Breast epithelium (tissue), 4 donors: ENCODE data around the gene HTR4. TPM values are rescaled to one million over a fixed set of nuclear protein-coding genes. Genes with fewer than 3 reads are reported as not detected.

Experiments
- DNase-seq, 2 donors: peaks; one replicate each; pipeline ENCODE4 v3.0.0-alpha.2; 2019; ENCODE audit warnings: low spot score in 2 of 2
- H3K27ac ChIP-seq, 2 donors: fragments of 200-600 bp; sonication (generic) in 1 of 2; one replicate each; pipeline ENCODE4 v1.5.1; 2016 to 2019; ENCODE audit warnings: mild to moderate bottlenecking in 1 of 2
- H3K27me3 ChIP-seq, 2 donors: fragments of 200-600 bp; sonication (generic) in 1 of 2; one replicate each; pipeline versions ENCODE4 v1.5.1 to v1.6.0; 2017 to 2019; ENCODE audit warnings: control low read depth in 1 of 2, mild to moderate bottlenecking in 1 of 2
- H3K36me3 ChIP-seq: fragments of 200-600 bp; one replicate; pipeline ENCODE4 v1.5.1; 2019
- H3K4me1 ChIP-seq, 2 donors: fragments of 200-600 bp; sonication (generic); one replicate each; pipeline ENCODE4 v1.5.1; 2016 to 2019; ENCODE audit warnings: control low read depth in 1 of 2
- H3K4me3 ChIP-seq, 3 donors: fragments of 200-600 bp; sonication (generic); 1 replicate in 2 of 3; 2 replicates in 1 of 3; pipeline ENCODE4 v1.5.1; 2016 to 2019; ENCODE audit warnings: mild to moderate bottlenecking in 3 of 3, moderate library complexity in 2 of 3
- H3K9me3 ChIP-seq, 2 donors: fragments of 200-600 bp; sonication (generic) in 1 of 2; one replicate each; pipeline ENCODE4 v1.5.1; 2016 to 2019; ENCODE audit warnings: control low read depth in 1 of 2
- POLR2A ChIP-seq: fragments of 450-650 bp; IDR thresholded peaks from one replicate; pipeline ENCODE4 v1.6.1; 2016; ENCODE audit warnings: antibody characterized with exemption, mild to moderate bottlenecking, moderate library complexity
- POLR2AphosphoS5 ChIP-seq, 3 donors: sonication (generic); formaldehyde crosslinking; IDR thresholded peaks; one replicate each; pipeline ENCODE4 v1.6.1; 2017; ENCODE audit warnings: antibody characterized with exemption in 3 of 3
- intact Hi-C: fragments of 100-400 bp; cut with DNase I; formaldehyde crosslinking; loops from one replicate; pipeline ENCODE4 v1.15.1; 2023; ENCODE audit warnings: low total_unique reads
- total RNA-seq, 3 donors: library from RNA; depleted of rRNA; stranded (reverse); fragments of >200 nt; gene quantifications; one replicate each; pipeline ENCODE4 v1.1.0, GENCODE V29; 2016
- TF ChIP-seq, protein P1 (sequence below), 3 donors: fragments of 450-650 bp; IDR thresholded peaks; one replicate each; pipeline ENCODE4 v1.5.1; 2016 to 2017; ENCODE audit warnings: antibody characterized with exemption in 3 of 3, mild to moderate bottlenecking in 3 of 3, moderate library complexity in 3 of 3

The HTR4 gene
- total RNA-seq, 3 donors from 2014 or later = 0.15 to 0.66 TPM; not detected in 1

DNA sequence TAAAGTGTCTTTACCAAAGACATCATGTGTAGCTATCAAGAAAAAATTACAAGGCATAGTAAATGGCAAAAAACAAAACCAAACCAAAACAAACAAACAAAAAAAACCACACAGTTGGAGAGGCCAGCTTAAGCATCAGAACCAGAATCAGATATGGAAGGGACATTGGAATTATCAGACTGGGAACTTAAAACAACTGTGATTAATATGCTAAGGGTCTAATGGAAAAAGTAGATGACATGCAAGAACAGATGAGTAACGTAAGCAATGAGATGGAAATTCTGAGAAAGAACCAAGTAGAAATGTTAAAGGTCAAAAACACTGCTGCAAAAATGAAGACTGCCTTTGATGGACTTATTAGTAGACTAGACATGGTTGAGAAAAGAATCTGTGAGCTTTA, 194.7 kb downstream of the HTR4 start:
- Histone ChIP-seq H3K4me1 (no peaks in the 10 kb centered on the region), H3K27me3 (no peaks in the 10 kb centered on the region), H3K27ac (no peak overlapping the region), H3K4me3 (no peak overlapping the region), H3K9me3 (no peaks in the 10 kb centered on the region), H3K36me3 (no peaks in the 10 kb centered on the region)
- intact Hi-C loops = no loop called here
- TF ChIP-seq, protein P1, sequence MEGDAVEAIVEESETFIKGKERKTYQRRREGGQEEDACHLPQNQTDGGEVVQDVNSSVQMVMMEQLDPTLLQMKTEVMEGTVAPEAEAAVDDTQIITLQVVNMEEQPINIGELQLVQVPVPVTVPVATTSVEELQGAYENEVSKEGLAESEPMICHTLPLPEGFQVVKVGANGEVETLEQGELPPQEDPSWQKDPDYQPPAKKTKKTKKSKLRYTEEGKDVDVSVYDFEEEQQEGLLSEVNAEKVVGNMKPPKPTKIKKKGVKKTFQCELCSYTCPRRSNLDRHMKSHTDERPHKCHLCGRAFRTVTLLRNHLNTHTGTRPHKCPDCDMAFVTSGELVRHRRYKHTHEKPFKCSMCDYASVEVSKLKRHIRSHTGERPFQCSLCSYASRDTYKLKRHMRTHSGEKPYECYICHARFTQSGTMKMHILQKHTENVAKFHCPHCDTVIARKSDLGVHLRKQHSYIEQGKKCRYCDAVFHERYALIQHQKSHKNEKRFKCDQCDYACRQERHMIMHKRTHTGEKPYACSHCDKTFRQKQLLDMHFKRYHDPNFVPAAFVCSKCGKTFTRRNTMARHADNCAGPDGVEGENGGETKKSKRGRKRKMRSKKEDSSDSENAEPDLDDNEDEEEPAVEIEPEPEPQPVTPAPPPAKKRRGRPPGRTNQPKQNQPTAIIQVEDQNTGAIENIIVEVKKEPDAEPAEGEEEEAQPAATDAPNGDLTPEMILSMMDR (IDR thresholded peaks at IDR 0.05) = no peak
- no peak for TF ChIP-seq POLR2A
- TF ChIP-seq POLR2AphosphoS5 (IDR thresholded peaks at IDR 0.05) = no peak
- DNase-seq = no peak

DNA sequence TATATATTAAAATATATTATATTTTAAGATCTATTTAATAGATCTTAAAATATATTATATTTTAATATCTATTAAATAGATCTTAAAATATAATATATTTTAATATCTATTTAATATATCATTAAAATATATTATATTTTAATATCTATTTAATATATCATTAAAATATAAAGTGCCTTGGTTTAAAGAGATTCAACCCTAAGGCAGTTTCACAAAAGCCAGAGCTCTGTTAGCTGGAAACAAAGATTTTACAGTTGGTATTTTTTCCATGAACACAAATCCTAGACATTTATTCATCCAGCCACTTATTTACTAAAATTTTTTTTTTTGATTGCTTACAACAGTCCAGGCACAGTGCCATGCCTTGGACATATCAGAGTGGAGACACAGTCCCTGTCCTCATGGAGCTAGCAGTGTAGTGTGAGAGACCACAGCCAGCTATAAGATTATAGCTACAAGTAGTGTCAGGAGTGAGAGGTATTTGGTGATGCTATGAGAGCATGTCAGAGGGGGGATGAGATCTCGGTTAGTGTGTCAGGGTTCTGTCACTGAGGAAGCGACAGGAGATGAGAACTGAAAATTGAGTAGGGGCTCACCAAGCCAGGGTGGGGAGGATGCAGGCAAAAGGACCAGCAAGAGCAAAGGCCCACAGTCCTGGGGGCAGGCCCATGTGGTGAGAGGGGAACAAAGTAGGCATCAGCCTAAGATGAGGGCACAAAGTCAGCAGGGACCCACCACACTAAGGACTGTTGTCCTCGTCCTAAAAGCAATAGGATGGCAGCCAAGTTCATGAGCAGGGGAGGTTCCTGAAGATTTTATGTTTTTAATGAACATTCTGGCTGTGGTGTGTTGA, 196.1 kb downstream of the HTR4 start:
- intact Hi-C loops = no loop called here
- TF ChIP-seq, protein P1 (IDR thresholded peaks at IDR 0.05) = no peak
- TF ChIP-seq POLR2A (no peak), POLR2AphosphoS5 (IDR thresholded peaks at IDR 0.05) (no peak)

DNA sequence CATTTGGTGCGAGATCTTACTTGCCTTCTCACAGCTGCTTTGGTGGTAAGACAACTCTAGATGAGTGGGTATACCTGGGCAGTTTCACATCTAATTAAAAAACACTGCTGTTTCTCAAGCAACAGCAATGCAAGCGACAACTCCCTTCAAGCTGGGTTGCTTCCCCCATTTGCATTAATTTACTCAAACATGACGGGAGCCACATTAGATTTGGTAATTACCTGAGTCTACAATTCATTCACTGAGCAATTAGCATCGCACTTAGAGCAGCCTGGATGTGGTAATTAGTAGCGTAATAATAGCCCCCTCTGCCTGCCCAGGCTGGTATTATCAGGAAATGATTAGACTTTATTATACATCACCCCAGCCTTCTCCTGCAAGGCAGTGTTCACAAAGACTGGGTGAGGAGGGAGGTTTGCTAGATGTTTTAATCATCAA, 197.1 kb downstream of the HTR4 start:
- intact Hi-C loops = no loop called here
- DNase-seq = no peak
- H3K4me3 ChIP-seq = no peak overlapping the region
- no peaks in the 10 kb centered on the region for H3K36me3 ChIP-seq
- H3K27ac ChIP-seq = no peak overlapping the region
- H3K27me3 ChIP-seq = no peaks in the 10 kb centered on the region
- no peaks in the 10 kb centered on the region for H3K4me1 ChIP-seq
- TF ChIP-seq POLR2AphosphoS5 (IDR thresholded peaks at IDR 0.05) = no peak
- TF ChIP-seq, protein P1 (IDR thresholded peaks at IDR 0.05) = no peak
- no peak for TF ChIP-seq POLR2A
- no peaks in the 10 kb centered on the region for H3K9me3 ChIP-seq

More for the DNA sequence above, 196.1 kb downstream of the HTR4 start:
- H3K27me3 ChIP-seq = no peaks in the 10 kb centered on the region
- no peak overlapping the region for H3K4me3 ChIP-seq
- no peak overlapping the region for H3K27ac ChIP-seq
- no peaks in the 10 kb centered on the region for H3K4me1 ChIP-seq
- H3K9me3 ChIP-seq = no peaks in the 10 kb centered on the region
- DNase-seq = no peak
- H3K36me3 ChIP-seq = no peaks in the 10 kb centered on the region

DNA sequence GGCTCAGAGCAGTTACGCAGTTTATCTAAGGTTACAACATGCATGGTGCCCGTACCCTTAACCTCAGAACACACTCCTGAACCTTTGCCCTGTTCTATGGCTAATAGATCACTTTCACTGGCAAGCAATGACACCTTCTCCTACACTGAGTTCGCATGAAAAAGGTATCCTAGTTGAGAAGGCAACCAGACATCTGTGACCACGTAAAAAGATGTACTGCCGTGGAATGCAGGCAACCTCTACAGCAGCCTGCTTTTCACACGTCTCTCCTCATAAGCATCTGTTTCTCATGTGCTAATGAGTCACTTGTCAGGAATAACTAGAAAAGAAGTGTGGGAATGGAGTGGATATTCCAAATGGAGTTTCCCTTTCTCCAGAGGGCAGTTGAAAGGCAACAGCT, 199.1 kb downstream of the HTR4 start:
- no peak for TF ChIP-seq POLR2A
- TF ChIP-seq, protein P1 (IDR thresholded peaks at IDR 0.05) = no peak
- TF ChIP-seq POLR2AphosphoS5 (IDR thresholded peaks at IDR 0.05) = no peak
- intact Hi-C loops = no loop called here
- DNase-seq = no peak

DNA sequence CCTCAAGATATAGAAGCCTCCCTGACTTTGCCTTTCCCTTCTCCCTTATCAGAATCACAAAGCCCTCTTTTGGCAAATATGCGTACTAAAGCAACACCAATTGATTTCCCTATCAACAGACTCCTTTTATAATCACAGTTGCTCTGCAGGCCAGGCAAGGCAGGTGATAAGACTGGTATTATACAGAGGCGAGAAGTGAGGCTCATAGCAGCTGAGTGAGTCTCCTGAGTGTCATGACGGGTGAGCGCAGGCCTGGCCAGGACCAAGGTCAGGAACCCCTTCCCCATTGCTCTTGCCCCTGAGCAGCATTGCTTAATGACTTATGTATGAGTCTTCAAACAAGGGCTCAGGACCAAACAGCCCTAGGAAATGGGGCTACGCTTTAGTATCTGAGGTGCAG, 199.8 kb downstream of the HTR4 start:
- Histone ChIP-seq H3K27me3 (no peaks in the 10 kb centered on the region), H3K9me3 (no peaks in the 10 kb centered on the region), H3K27ac (no peak overlapping the region), H3K4me1 (no peaks in the 10 kb centered on the region), H3K36me3 (no peaks in the 10 kb centered on the region), H3K4me3 (no peak overlapping the region)
- TF ChIP-seq, protein P1 (IDR thresholded peaks at IDR 0.05) = no peak
- TF ChIP-seq POLR2A (no peak), POLR2AphosphoS5 (IDR thresholded peaks at IDR 0.05) (no peak)
- intact Hi-C loops = no loop called here
- DNase-seq = no peak

More for the DNA sequence above, 199.1 kb downstream of the HTR4 start:
- Histone ChIP-seq H3K27ac (no peak overlapping the region), H3K36me3 (no peaks in the 10 kb centered on the region), H3K4me3 (no peak overlapping the region), H3K27me3 (no peaks in the 10 kb centered on the region), H3K4me1 (no peaks in the 10 kb centered on the region), H3K9me3 (no peaks in the 10 kb centered on the region)
